Activated CD4-positive, alpha-beta T cell treated with anti-CD3 and anti-CD28 coated beads, Interleukin-2, amount 50 U/mL, for 48 hours (primary cell): ENCODE measurements around the gene KDM5C.

Source experiments
- DNase-seq, 2 experiments: peaks; one replicate each; pipeline ENCODE4 v3.0.0-alpha.2; 2020

KDM5C gene

DNA sequence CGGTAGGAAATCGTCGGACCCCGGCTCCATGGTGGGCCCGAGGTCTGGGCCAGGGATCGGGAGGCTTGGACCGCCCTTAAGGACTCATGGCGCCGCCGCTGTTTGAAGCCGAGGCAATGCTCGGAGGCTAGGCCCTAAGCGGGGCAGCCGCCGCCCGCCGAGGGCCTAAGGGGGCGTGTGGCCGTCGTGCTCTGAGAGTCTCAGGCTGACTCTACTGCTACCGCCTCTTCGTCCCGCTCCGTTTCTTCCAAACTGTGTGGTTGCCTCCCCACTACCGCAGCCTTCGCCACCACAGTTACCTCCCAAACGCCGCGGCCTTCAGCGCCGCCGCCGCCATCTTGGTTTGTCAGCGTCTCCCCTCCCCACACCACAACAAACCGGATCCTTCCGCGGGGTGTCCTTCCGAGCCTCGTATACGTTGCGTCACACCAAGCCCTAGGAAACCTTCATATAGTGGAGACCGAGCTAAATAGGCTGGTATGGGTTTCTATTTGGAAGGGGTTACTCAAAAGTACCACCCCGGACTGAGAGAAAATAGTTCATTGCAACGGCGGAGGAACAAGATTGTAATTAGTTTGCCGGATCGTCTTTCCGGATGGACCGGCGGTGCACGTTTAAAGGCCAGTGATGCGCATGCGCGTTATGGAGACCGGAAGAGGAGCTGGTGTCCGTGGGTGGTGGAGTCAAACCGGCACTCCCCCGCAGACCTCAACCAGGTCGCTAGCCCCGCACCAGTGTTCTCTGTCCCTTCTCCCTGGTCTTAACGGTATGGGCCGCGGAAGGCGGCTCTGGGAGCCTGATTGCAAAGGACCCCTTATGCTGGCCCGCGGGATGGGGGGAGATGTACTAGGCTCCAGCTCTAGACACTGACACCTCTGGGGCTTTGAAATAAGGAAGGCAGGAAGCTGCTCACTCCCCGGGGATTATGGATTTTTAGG, at the start of gene KDM5C:
KDM5C (minus strand) TSS at position 348 of the 938 bp plus-strand sequence; CDS start at position 30, 318 bp downstream.
- DNase-seq: peak; percentile 81 to 87

GRCh38 chrX:53272808-53273337, 47.9 kb upstream of the KDM5C start:
- no peak for DNase-seq

GRCh38 chrX:53269536-53270107, 44.6 kb upstream of the KDM5C start:
- DNase-seq: no peak

GRCh38 chrX:53268173-53268572, 43.2 kb upstream of the KDM5C start:
- no peak for DNase-seq

DNA sequence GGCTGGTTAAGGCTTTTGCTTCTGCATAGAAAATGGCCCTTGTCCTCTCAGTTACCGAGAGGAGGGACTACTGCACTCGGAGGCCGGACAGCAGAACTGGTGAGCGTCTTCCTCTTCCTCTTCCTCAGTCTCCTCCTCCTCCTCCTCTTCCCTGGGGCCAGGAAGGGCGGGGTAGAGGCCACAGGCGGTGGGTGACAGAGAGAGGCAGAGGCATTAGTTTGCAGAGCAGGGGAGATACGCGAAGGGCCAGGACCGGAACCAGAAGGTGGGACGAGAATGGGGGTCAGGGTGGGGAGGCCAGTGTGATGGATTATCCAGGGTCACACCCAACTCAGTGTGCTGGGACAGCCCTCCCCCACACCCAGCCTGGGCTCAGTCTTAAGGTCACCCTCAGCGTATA, 41.9 kb upstream of the KDM5C start:
- no peak for DNase-seq

DNA sequence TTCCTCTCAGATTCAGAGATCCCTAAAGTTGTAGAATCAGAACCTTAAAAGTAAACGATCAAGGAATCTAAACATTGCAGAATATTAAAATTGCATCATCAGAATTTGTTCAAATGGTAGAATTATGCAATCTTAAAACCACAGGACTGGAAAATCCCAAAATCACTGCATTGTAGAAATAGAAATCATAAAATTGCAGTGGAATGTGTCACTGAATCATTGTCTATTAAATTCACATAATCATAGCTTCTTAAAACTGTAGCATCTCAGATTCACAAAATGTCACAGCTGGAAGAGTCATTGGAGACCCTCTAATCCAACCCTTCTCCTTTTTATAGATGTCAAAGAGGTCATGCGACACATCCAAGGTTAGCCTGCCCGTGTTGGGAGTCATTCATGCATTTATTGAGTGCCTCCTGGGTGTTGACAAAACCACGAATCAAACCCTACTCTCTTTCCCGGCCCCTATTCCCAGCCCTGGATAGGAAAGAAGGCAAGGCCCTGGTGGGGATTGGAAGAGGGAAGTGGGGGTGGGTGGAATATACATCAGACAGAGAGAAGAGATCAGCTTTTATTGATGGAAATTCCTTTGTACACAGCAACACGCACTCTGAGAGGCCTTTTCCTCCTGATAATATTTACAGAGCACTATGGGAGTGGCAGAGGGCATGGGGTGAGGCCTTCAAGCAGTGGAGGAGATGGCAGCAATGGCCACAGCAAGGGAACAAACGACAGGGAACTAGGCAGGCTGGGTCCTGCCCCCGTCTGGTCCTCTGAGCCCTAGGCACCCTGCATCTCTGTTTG, 41.0 kb upstream of the KDM5C start:
- no peak for DNase-seq

GRCh38 chrX:53263597-53264094, 38.6 kb upstream of the KDM5C start:
- DNase-seq: peak; percentile 50 to 66

GRCh38 chrX:53262918-53263394, 37.9 kb upstream of the KDM5C start:
- peak; percentile 10 to 20 for DNase-seq

GRCh38 chrX:53262189-53262917, 37.3 kb upstream of the KDM5C start:
- DNase-seq: no peak

DNA sequence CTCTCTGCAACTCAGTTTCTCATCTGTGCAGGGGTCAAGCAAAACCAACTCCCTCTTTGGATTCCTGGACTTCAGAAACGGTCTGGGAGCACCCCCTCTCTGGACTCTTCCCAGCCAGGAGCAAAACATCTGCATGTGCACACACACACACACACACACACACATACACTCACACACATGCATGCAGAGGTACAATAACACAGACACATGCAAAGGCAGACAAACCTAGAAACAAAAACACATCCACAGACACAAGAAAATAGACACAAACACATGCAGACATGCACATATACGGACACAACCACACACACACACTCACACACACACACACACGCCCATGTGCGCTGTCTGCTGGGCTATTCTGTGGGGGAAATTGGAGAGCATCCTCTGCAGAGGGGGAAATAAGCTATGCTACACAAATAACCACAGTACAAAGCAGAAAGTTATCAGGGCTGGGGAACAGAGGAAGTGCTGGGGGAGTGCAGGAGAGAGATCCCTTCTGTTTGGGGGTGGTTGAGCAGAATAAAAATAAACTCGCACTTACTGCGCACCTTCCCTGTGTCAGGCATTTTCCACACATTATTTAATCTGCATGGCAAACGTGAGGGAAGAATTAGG, 36.5 kb upstream of the KDM5C start:
- DNase-seq: no peak

- no peak for DNase-seq
Measured at GRCh38 chrX:53260836-53261235, 35.8 kb upstream of the KDM5C start.

DNA sequence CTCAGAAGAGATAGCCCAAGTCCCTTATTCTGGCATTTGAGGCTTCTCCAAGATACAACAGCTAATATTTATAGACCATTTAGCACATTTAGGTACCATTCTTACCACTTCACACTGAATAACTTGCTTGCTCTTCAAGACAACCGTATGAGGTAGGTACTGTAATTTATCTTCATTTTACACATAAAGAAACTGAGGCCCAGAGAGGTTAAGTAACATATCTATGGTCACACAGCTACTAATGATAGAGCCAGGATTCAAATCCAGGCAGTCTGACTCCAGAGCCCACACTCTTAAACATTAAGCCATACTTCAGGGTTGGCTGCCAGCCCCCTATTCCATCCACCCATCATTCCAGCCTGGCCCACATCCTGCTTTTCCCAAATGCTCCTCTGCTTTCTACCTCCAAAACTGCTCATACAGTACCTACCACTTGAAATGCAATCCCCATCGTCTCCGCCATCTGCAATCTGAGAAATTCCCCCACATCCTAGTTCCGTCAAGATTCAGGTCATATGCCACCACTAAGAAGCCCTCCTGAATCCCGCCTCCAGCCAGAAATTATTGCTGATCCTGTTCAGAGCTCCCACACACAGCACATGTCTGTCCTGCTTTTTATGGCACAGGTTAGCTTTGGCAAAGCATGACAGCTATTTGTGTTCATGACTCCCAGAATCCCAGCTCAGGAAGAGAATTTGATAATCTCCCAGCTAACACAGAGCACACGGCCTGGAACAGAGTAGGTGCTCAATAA, 32.8 kb upstream of the KDM5C start:
- DNase-seq: no peak

- DNase-seq: no peak
Measured at GRCh38 chrX:53257166-53257565, 32.2 kb upstream of the KDM5C start.

DNA sequence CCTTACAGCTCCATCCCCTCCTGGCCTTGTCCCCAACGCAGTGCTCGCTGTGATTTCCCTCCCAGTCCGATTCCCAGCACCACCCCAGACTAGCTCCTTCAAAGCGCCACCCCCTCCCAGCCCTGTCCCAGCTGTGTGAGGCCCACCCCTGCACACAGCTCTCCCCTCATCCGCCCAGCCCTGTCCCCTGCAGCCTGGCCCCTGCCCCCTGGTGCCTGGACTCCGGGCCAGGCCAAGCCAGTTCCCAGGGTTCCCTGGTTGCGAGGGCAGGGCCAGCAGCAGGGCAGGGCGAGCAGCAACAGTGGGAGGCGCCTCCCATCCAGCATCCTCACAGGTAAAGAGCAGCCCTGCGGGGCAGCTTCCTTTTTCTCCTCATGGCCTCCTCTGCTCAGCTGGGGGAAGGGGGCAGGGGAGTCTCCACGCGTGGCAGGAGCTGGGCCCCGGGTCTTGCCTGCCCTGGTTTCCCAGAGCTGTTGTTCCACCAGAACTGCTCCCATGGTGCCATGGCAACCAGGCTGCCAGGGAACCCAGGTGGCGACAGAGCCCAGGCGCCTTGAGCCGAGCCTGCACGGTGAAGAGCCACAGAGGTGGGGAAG, 31.5 kb upstream of the KDM5C start:
- no peak for DNase-seq

DNA sequence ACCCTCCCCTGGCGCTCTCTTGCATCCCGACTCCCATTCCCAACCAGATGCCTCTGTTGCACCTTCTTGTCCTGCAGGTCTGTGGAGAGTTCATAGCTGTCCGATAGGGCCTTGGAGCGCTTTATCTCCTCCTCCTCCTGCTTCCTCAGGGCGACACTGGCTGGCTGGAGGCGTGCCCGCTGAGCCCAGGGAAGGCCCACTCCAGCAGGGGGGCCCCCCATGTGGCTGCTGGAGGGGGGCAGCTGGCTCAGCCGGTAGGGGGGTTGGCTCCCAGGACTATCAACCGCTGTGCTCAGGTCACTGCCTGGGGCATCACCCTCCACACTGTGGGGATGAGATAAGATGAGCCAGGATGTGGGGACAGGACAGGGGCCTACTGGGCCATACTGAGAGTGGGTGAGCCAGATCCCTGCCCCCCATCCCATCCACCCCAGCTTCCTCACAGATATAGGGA, 30.8 kb upstream of the KDM5C start:
- DNase-seq: no peak

DNA sequence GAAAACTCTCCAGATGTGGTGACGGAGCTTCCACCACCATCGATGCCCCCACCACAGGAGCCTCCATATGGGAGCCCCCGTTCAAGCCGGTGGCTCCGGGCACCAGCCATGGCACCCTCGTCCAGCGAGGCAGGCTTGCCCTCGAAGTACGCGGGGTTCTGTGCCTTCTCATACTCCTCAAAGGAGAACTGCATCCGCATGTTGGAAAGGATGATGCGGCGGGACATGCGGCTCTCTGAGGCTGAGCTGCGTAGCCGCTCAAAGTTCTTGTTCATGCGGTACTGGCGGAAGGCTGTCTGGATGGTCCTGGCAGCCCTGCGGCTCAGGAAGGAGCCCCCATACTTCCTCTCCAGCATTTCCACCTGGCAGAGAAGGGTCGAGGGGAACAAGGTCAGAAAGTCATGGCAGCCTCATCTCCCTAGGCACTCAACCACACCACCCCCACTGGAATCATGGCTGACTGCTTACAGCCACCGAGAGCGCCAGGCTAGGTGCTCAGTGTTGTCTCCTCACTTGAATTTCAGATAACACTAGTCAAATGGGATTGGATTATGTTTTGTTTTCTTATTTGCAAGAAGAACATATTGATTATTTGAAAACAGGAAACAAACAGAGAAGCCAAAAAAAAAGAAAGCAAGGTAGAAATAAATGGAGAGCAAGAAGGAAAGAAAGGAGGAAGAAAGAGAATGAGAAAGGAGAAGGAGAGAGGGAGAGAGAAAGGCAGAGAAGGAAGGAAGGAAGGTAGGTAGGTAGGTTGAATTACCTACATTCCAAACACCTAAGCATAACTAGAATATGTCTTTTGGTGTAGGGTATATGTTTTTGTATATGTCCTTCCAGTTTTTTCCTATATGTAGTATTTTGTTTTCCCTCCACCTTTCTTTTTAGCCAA, 29.8 kb upstream of the KDM5C start:
- no peak for DNase-seq

DNA sequence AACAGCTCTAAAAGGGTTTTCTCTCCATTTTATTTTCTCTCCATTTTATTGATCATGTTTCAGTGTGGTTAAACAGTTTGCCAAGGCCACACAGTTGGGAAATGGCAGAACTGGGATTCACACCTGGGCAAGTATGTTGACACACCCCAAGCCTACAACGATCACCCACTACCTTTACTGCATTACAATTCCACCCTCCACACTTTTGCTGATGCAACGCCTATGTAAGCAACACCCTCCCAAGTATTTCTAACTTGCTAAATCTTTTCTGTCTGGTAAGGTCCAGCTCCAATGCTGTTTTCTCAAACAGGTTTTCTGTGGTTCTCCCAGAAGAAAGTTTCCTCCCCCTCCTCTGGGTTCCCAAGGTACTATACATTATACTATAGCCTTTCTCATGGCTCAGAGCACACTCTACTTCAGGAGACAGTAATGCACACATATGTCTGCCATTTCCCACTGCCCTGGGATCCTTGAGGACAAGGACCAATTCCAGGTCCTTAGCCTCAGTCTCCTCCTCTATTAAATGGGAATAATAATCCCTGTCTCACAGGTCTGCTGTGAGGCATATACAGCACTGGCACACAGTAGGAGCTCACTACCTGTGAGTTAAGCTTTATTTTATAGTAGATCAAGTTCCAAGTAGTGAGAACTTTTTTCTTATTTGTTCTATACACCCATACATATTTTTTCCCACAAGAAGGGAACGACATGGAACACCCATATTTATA, 28.4 kb upstream of the KDM5C start:
- no peak for DNase-seq

DNA sequence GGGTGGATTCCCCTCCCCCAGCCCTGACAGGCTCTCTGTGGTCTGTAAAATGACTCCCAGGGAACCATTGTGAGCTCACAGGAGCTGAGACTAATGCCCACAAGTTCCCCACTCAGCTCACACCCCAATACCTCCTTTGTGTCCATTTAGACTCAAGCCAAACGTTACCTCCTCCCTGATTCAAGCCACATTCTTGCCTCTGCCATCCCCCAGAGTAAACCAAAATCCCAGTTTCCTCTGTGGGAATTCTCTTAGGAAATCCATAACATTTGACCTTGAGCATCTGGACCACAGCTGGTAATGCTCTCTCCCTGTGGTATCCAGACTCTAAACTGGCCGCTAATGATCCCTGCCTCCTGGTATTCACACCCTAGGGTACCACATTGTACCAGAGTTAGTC, 26.3 kb upstream of the KDM5C start:
- DNase-seq: no peak

DNA sequence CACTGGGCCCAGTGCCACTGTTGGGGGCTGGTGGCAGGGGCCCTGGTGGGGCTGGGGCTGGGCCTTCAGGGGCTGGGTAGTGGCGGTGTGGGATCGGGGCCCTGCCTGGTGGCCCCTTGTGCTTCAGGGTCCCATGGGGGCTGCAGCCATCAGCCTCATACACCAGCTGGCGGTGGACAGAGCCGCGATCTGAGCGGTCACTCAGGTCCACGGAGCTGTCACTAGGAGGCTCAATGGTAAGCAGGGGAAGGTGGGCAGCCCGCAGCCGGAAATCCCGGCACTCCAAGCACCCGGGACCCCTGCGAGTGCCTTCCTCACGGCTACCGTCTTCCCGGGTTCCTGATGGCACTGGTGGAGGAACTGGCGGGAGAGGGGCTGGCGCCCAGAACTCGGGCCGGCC, 25.5 kb upstream of the KDM5C start:
- no peak for DNase-seq
